H1 (cell line): ENCODE data around the gene CANX. TPM values are rescaled to one million over a fixed set of nuclear protein-coding genes. Genes with fewer than 3 reads are reported as not detected.
A peak's percentile ranks its signal among the peaks of the same experiment; 100 is the strongest.

Experiments used
- CBX5 ChIP-seq: fragments of 300-800, 300-1000 bp; sonication (generic); IDR thresholded peaks from 2 replicates; pipeline ENCODE4 v1.7.1; 2016; ENCODE audit warnings: antibody characterized with exemption, low read length, low read depth
- CEBPB ChIP-seq: IDR thresholded peaks from 2 replicates; pipeline ENCODE4 v1.6.1; 2012; ENCODE audit warnings: low read depth, low read length
- CHD1 ChIP-seq: IDR thresholded peaks from 2 replicates; pipeline ENCODE4 v1.6.1; 2012; ENCODE audit warnings: low read depth, low read length, improper control_type of control experiment
- CHD2 ChIP-seq: IDR thresholded peaks from 2 replicates; pipeline ENCODE4 v1.6.1; 2012; ENCODE audit warnings: low read length, improper control_type of control experiment
- FOSL1 ChIP-seq: IDR thresholded peaks from 2 replicates; pipeline ENCODE4 v1.6.1; 2011; ENCODE audit warnings: mild to moderate bottlenecking, low read depth, low read length, moderate library complexity; ENCODE audit not compliant: insufficient read depth
- HDAC2 ChIP-seq, 2 experiments: fragments of 300-600 bp in 1 of 2; sonication (generic) in 1 of 2; IDR thresholded peaks; 2 replicates each; pipeline ENCODE4 v1.6.1; 2011 to 2012; ENCODE audit warnings: low read depth in 2 of 2, low read length in 2 of 2, mild to moderate bottlenecking in 2 of 2, moderate library complexity in 2 of 2, borderline replicate concordance in 1 of 2, inconsistent platforms in 1 of 2
- KDM1A ChIP-seq: fragments of 200-600, 300-600 bp; sonication (generic); IDR thresholded peaks from 2 replicates; pipeline ENCODE4 v1.7.1; 2016; ENCODE audit warnings: mild to moderate bottlenecking, low read length, borderline replicate concordance
- KDM4A ChIP-seq: IDR thresholded peaks from one replicate; pipeline ENCODE4 v1.7.1; 2012; ENCODE audit warnings: low read depth, mild to moderate bottlenecking, moderate library complexity, low read length, inconsistent platforms; ENCODE audit not compliant: severe bottlenecking
- NANOG ChIP-seq: IDR thresholded peaks from 2 replicates; pipeline ENCODE4 v1.6.1; 2011; ENCODE audit warnings: low read length, low read depth, mild to moderate bottlenecking, inconsistent platforms; ENCODE audit not compliant: insufficient read depth, poor library complexity, severe bottlenecking
- POLR2A ChIP-seq, 2 experiments: IDR thresholded peaks; 1 replicate in 1 of 2; 2 replicates in 1 of 2; pipeline ENCODE4 v1.6.1; 2011; ENCODE audit warnings: low read depth in 2 of 2, low read length in 2 of 2, mild to moderate bottlenecking in 2 of 2; ENCODE audit errors: control extremely low read depth in 1 of 2
- POU5F1 ChIP-seq: IDR thresholded peaks from 2 replicates; pipeline ENCODE4 v1.6.1; 2011; ENCODE audit warnings: low read depth, mild to moderate bottlenecking, low read length, moderate library complexity
- RNF2 ChIP-seq: fragments of 200-900, 300-1000 bp; sonication (generic); IDR thresholded peaks from 2 replicates; pipeline ENCODE4 v1.7.1; 2016; ENCODE audit warnings: borderline replicate concordance, low read depth, mild to moderate bottlenecking, antibody characterized with exemption, low read length; ENCODE audit not compliant: poor library complexity, severe bottlenecking; ENCODE audit errors: missing control alignments
- SP1 ChIP-seq: IDR thresholded peaks from 2 replicates; pipeline ENCODE4 v1.6.1; 2011; ENCODE audit warnings: low read depth, low read length
- SUZ12 ChIP-seq: fragments of 200-600 bp; sonication (generic); IDR thresholded peaks from 2 replicates; pipeline ENCODE4 v1.6.1; 2012; ENCODE audit warnings: mild to moderate bottlenecking, inconsistent platforms, low read length, moderate library complexity, mixed read lengths
- TEAD4 ChIP-seq: IDR thresholded peaks from 2 replicates; pipeline ENCODE4 v1.6.1; 2012; ENCODE audit warnings: low read depth, low read length, inconsistent platforms, mixed read lengths
- YY1 ChIP-seq: IDR thresholded peaks from 2 replicates; pipeline ENCODE4 v1.6.1; 2011; ENCODE audit warnings: low read depth, mild to moderate bottlenecking, low read length
- ZNF274 ChIP-seq: IDR thresholded peaks from 2 replicates; pipeline ENCODE4 v1.7.0; 2012; ENCODE audit warnings: low read length, borderline replicate concordance; ENCODE audit errors: extremely low read depth
- polyA plus RNA-seq, 7 experiments: library from polyadenylated mRNA; depleted of rRNA in 3 of 7; stranded (reverse) in 5 of 7; unstranded in 2 of 7; fragments of >200 nt in 5 of 7; fragments of 200-250 nt in 2 of 7; gene quantifications; 1 replicate in 5 of 7; 2 replicates in 1 of 7; 4 replicates in 1 of 7; pipeline versions ENCODE4 v1.2.1 to v1.2.3, GENCODE V29; 2011 to 2013; ENCODE audit warnings: missing spikeins in 2 of 7, mixed read lengths in 2 of 7
- total RNA-seq: library from RNA; stranded (reverse); fragmentation: NEBNext Ultra II Directional; extraction: Animal tissue kit (Norgen Biotek cat#: 25700); gene quantifications from 2 replicates; pipeline ENCODE4 v1.2.1, GENCODE V29; 2021
- TF ChIP-seq, protein P1 (sequence below): IDR thresholded peaks from 2 replicates; pipeline ENCODE4 v1.6.1; 2012; ENCODE audit warnings: inconsistent platforms
- TF ChIP-seq, protein P2 (sequence below): IDR thresholded peaks from 2 replicates; pipeline ENCODE4 v1.6.1; 2011; ENCODE audit warnings: low read depth, mild to moderate bottlenecking, low read length; ENCODE audit not compliant: insufficient read depth
- TF ChIP-seq, protein P3 (sequence below): IDR thresholded peaks from 2 replicates; pipeline ENCODE4 v1.6.1; 2012; ENCODE audit warnings: low read length, inconsistent platforms

The CANX gene
- total and polyA plus RNA-seq, 2 of the 8 experiments (the other 6 are each of a cell fraction or from before 2014, with no cell fraction given), result 136 to 691 TPM

DNA sequence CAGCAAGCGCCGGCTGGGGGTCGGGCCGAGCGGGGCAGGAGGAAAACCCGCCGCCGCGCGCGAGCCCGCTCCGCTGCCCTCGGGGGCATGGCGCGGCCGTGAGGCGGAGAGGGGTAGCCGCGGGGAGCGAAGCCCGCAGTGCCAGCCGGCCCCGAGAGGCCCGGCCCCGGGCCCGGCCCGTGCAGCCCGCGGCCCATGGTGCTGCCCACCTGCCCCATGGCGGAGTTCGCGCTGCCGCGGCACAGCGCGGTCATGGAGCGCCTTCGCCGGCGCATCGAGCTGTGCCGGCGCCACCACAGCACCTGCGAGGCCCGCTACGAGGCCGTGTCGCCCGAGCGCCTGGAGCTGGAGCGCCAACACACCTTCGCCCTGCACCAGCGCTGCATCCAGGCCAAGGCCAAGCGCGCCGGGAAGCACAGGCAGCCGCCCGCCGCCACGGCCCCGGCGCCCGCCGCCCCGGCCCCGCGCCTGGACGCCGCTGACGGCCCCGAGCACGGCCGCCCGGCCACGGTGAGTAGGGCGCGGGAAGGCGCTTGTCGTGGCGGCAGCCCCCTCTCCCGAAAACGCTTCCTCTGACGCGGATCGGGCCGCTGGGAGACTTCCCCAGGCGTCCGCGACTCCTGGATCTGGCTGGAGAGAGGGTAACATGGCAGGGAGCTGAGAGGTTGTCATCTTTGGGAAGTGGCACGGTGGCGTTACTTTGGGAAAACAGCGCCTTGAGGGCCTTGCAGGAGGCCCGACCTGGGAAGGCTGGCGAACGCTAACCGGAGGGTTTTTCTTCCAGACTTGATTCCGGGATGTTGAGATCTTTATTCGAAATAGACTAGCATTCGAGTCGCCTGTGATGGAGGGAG, 34.4 kb downstream of the CANX start (continued):
- TF ChIP-seq RNF2 (no peak), CEBPB (no peak), YY1 (no peak), KDM4A (peak; percentile 65), CHD1 (peak; percentile 42), FOSL1 (no peak), POU5F1 (no peak), SP1 (no peak), POLR2A (IDR thresholded peaks at IDR 0.05; ENCODE audit: control extremely low read depth in 1 of 2, low read depth in 2 of 2, low read length in 2 of 2) (peak in 1 of 2 experiments; percentile 53; a peak in 2 of 3 replicates), CBX5 (no peak), HDAC2 (IDR thresholded peaks at IDR 0.05; ENCODE audit: borderline replicate concordance in 1 of 2, low read depth in 2 of 2, low read length in 2 of 2) (peak in 1 of 2 experiments; percentile 73; a peak in 1 of 4 replicates), KDM1A (no peak), ZNF274 (no peak), NANOG (no peak), SUZ12 (no peak), TEAD4 (no peak), CHD2 (no peak)
- TF ChIP-seq, protein P1, sequence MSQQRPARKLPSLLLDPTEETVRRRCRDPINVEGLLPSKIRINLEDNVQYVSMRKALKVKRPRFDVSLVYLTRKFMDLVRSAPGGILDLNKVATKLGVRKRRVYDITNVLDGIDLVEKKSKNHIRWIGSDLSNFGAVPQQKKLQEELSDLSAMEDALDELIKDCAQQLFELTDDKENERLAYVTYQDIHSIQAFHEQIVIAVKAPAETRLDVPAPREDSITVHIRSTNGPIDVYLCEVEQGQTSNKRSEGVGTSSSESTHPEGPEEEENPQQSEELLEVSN, result no peak
- TF ChIP-seq, protein P2, sequence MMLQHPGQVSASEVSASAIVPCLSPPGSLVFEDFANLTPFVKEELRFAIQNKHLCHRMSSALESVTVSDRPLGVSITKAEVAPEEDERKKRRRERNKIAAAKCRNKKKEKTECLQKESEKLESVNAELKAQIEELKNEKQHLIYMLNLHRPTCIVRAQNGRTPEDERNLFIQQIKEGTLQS, result no peak
- TF ChIP-seq, protein P3, sequence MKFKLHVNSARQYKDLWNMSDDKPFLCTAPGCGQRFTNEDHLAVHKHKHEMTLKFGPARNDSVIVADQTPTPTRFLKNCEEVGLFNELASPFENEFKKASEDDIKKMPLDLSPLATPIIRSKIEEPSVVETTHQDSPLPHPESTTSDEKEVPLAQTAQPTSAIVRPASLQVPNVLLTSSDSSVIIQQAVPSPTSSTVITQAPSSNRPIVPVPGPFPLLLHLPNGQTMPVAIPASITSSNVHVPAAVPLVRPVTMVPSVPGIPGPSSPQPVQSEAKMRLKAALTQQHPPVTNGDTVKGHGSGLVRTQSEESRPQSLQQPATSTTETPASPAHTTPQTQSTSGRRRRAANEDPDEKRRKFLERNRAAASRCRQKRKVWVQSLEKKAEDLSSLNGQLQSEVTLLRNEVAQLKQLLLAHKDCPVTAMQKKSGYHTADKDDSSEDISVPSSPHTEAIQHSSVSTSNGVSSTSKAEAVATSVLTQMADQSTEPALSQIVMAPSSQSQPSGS, result no peak
